Measurements from ENCODE around the gene MEGF9.
"Not testable (repeated sequence)": the region's sequence is repeated elsewhere in the genome, so short reads cannot be mapped to it uniquely, and the experiment has no call there.

The MEGF9 gene

DNA sequence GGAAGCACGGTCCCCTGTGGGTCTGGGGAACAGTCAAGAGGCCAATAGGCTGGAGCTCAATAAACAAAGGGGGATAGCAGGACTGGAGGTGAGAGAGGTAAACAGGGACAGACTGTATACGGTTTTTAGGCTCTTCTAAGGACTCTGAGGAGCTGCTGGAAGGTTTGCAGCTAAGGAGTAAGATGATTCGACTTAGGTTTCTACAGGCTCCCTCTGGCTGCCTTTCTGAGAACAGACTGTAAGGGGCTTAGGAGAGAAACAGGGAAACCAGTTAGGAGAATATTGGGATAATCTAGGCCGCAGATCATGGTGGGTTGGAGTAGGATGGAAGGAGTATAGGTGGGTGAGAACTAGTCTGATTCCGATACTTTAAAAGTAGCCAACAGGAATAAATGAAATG is 144.7 kb downstream of the MEGF9 start:
- no peak for DNase-seq

GRCh38 chr9:120568816-120569215 is 145.5 kb downstream of the MEGF9 start:
- DNase-seq: no peak

DNA sequence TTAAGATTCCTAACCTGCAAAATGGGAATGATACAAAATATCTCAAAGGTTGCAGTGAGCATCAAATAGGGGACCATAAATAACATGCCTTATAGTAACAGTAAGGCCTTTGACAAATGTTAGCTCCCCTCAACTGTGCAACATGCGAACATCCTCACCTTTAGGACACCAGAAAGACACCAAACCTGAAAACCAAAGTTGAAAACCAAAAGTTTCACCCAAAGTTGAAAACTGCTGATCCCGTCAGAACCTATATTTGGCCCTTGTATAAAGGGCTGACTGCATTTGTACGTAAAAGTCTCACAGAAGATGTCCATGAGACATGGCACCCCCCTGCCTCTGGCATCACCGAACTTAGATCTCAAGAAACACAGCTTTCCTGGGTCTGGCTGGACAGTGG is 146.4 kb downstream of the MEGF9 start:
- DNase-seq: no peak

- no peak for DNase-seq
These were observed 147.2 kb downstream of the MEGF9 start for GRCh38 chr9:120567081-120567480.

DNA sequence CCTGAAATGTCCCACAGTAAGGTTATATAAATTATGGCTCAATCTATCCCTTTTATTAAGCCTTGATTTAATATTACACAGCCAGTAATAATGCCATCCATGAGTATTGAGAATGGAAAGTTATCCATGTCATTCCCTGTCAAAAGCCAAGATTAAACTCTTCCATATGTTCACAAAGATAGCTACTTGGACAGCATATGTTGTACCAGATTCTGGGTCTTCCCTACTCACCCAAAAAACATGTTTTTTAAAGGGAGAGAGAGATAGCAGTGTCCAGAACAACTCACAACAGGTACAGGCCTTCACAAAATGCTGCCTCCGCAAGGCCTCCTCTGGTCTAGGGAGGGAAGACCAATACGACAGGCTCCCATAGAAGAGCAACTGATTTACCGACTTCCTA is 149.7 kb downstream of the MEGF9 start:
- no peak for DNase-seq

GRCh38 chr9:120562861-120563443 is 151.3 kb downstream of the MEGF9 start:
- no peak for DNase-seq

GRCh38 chr9:120561709-120562108 is 152.6 kb downstream of the MEGF9 start:
- DNase-seq: no peak

- DNase-seq: no peak
These were observed 154.7 kb downstream of the MEGF9 start for GRCh38 chr9:120559546-120559945.

- no peak for DNase-seq
These were observed 155.8 kb downstream of the MEGF9 start for GRCh38 chr9:120558454-120558853.

DNA sequence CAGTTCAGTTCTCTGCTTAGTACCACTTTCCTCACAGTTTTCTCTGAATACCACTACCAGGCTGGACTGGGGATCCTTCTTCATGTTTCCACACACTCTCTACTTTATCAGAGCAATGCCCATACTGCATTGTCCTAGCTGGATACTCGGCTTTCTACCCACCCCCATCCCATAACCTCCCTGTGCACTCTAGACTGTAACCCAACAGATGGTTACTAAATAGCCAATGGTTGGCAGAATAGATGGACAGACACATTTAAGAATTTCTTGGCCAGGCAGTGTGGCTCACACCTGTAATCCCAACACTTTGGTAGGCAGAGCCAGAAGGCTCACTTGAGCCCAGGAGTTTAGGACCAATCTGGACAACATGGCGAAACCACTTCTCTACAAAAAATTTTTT is 157.1 kb downstream of the MEGF9 start:
- no peak for DNase-seq

GRCh38 chr9:120556775-120557174 is 157.5 kb downstream of the MEGF9 start:
- DNase-seq: no peak

GRCh38 chr9:120555839-120556238 is 158.4 kb downstream of the MEGF9 start:
- DNase-seq: no peak

- DNase-seq: not testable (repeated sequence)
These were observed 162.0 kb downstream of the MEGF9 start for GRCh38 chr9:120552210-120552704.
